Activated CD4-positive, alpha-beta T cell treated with anti-CD3 and anti-CD28 coated beads for 24 hours (primary cell): ENCODE results near the gene PRPF8.
A peak's percentile ranks its signal among the peaks of the same experiment; 100 is the strongest.
"Not testable (repeated sequence)": the region's sequence is repeated elsewhere in the genome, so short reads cannot be mapped to it uniquely, and the experiment has no call there.

ENCODE experiments used
- DNase-seq, 2 donors: peaks; one replicate each; pipeline ENCODE4 v3.0.0-alpha.2; 2020; ENCODE audit warnings: low read depth in 2 of 2

PRPF8 gene

DNA sequence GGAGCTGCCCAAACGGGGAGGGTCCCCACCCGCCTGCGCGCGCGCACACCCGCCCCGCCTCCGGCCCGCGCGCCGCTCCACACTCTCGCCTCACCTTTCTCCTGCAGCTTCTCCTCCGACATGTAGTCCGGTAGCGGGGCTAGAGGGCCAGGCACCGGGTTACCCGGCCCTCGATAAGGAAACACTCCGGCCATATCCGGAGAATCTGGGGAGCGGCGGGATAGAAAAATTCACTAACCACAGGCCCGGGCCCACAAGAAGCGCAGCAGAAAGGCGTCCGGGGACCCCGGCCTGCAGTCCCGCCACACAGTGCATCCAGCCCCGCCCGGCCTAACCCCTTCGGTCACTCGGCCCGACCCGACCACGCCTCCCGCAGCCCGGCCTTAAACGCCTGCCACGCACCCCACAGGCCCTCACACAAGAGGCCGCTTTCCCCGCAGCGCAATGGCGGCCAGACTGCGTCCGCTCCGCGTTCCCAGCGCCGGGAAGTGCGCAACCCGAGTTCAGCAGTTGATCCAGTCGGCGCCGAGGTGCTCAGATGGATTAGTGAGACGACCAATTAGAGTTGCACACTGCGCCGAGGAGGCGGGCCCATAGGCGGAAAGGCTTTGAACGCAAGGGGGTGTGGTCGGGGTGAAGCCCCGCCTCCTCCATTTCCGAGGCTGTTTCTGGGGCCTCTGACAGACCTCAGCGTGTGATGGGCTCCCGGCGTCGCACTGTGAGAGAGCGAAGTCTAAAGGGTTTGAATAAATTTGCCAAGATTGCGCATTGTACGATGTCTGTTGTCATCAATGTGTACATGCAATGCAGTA, at the start of gene PRPF8:
Gene PRPF8, minus strand, starts transcription at position 490 of the 812 bp plus-strand sequence. Its CDS starts 296 bp downstream, at position 194.
- peak; percentile 98 to 99 for DNase-seq

DNA sequence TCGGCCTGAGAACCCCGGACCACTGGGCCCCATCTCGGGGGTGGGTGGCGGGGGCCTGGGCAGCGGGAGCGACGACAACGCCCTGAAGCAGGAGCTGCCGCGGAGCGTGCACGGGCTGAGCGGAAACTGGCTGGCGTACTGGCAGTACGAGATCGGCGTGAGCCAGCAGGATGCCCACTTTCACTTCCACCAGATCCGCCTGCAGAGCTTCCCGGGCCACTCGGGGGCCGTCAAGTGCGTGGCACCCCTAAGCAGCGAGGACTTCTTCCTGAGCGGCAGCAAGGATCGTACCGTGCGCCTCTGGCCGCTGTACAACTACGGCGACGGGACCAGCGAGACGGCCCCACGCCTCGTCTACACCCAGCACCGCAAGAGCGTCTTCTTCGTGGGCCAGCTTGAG, 49.1 kb upstream of the PRPF8 start:
- DNase-seq = no peak

- DNase-seq = no peak
These were observed 48.2 kb upstream of the PRPF8 start for GRCh38 chr17:1732833-1733321.

GRCh38 chr17:1732241-1732832, 47.7 kb upstream of the PRPF8 start:
- no peak for DNase-seq

- no peak for DNase-seq
These were observed 46.5 kb upstream of the PRPF8 start for GRCh38 chr17:1731194-1731506.

DNA sequence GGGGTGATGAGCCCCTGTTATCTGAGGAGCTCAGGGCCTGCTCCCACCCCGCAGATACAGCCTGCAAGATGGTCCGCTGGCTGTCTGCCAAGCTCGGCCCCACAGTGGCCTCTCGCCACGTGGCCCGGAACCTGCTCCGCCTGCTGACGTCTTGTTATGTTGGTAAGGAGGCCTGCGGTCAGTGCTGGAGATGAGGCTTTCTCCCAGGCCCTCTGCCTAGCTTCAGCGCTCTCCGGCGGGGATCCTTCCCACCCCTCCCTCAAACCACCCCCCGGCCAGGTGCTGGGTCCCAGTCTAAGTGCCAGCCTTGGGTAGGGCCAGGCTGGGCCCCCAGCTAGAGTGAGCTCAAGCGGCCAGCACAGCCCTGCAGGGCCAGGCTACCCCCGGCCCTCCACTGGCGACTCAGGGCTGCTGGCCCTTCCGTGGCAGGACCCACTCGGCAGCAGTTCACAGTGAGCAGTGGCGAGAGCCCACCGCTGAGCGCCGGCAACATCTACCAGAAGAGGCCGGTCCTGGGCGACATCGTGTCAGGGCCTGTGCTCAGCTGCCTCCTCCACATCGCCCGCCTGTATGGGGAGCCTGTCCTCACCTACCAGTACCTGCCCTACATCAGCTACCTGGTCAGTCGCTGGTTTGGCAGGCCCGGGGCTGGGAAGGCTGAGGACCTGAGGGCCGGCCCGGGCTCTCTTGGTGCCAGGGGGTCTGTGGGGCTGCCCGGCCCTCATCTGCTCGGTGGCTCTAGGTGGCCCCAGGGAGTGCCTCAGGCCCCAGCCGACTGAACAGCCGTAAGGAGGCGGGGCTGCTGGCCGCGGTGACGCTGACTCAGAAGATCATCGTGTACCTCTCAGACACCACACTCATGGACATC, 45.9 kb upstream of the PRPF8 start:
- DNase-seq = no peak

GRCh38 chr17:1729966-1730325, 45.3 kb upstream of the PRPF8 start:
- DNase-seq = no peak

GRCh38 chr17:1727876-1728630, 43.4 kb upstream of the PRPF8 start:
- no peak for DNase-seq

- no peak for DNase-seq
These were observed 42.7 kb upstream of the PRPF8 start for GRCh38 chr17:1727258-1727789.

- no peak for DNase-seq
These were observed 42.1 kb upstream of the PRPF8 start for GRCh38 chr17:1726626-1727257.

DNA sequence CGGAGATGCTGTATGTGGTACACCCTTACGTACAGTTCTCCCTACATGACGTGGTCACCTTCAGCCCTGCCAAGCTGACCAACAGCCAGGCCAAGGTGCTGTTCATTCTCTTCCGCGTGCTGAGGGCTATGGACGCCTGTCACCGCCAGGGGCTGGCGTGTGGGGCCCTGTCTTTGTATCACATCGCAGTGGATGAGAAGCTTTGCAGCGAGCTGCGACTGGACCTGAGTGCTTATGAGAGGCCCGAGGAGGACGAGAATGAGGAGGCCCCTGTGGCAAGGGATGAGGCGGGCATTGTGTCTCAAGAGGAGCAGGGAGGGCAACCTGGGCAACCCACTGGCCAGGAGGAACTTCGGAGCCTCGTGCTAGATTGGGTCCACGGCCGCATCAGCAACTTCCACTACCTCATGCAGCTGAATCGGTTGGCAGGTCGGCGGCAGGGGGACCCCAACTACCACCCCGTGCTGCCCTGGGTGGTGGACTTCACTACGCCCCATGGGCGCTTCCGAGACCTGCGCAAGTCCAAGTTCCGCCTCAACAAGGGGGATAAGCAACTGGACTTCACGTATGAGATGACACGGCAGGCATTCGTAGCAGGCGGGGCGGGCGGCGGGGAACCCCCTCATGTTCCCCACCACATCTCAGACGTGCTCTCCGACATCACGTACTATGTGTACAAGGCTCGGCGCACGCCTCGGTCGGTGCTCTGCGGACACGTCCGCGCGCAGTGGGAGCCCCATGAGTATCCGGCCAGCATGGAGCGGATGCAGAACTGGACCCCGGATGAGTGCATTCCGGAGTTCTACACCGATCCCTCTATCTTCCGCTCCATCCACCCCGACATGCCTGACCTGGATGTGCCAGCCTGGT, 41.2 kb upstream of the PRPF8 start:
- DNase-seq = no peak

- no peak for DNase-seq
These were observed 40.4 kb upstream of the PRPF8 start for GRCh38 chr17:1724869-1725641.

DNA sequence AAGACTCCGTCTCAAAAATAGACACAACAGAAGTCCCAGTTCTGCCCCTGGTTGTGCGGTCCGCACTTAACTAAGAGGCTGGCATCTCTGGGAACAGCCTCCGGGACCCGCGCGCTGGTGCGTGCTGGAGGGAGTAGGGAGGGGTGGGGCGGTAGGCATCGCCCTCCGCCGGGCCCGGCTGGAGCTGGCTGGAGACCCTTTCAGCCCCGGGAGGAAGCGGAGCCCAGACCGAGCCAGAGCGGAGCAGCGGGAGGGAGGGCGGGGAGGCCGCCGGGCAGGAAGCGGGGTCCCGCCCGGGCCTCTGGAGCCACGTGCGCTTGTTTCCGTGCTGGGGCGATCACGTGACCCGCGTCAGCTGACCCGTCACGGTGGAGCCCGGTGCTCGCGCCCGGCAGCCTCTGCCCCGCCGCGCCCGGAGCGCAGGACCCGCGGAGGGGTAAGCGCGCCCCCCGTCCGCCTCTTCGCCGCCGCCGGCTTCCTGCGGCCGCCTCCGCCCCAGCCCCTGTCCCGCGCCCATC, 39.7 kb upstream of the PRPF8 start, which contains the start of gene WDR81:
Gene WDR81, plus strand, starts transcription at position 354 of the 518 bp plus-strand sequence. CDS start 256 bp downstream, outside the sequence.
- DNase-seq = peak; percentile 76 to 81

DNA sequence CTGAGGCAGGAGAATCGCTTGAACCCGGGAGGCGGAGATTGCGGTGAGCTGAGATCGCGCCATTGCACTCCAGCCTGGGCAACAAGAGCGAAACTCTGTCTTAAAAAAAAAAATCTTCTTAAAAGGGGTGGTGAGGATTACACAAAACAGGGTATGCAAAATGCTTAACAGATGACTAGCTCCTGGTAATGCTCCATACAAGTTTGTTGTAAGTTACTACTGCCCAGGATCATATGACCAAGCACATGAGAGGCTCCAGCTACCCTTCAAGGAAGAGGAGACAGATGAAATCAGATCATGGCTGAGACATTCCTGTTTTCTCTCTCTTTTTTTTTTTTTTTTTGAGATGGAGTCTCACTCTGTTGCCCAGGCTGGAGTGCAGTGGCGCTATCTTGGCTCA, 37.4 kb upstream of the PRPF8 start:
- DNase-seq = not testable (repeated sequence)

- DNase-seq = peak; percentile 62
These were observed 36.3 kb upstream of the PRPF8 start for GRCh38 chr17:1720856-1721386.

- no peak for DNase-seq
These were observed 33.9 kb upstream of the PRPF8 start for GRCh38 chr17:1718362-1719165.

DNA sequence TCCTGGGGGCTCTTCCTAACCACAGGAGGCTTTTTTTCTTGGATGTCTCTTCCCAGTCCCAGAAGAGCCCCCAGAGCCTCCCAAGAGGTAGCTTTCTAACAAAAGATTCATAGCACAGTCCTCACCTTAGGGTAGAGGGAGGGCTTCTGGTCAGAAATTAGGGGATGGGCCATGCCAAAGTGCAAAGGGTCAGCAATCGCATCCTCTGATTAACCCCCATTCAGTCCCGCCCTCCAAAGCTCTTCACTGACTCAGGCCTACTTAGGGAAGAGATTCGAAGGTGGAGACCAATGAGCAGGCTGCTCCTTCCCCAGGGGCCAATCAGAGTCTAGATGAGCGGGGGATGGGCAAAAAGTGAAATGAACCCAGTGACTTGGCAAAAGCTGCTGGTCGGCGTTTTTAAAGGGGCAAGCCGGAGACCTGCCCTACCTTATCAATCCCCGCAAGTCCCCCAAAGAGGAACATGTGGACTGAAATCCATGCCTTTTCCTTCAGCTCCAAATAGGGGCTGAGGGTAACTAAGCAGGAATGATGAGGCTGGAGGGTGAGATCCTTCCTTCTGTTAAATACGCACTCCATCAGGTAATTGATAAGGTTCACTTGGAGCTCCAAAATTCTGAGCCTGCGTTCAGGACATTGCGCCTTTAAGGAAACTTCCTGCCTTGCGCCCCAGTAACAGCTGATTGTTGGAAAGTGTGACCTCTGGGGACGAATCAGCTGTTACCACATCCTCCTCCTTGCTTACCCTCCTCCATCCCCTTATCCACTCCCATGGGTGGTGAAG, 32.4 kb upstream of the PRPF8 start:
- DNase-seq = peak; percentile 73 to 82
